Erythroblast (primary cell): ENCODE data around the gene PTPRC.
A peak's percentile ranks its signal among the peaks of the same experiment; 100 is the strongest.

Experiments used
- DNase-seq, 2 experiments: peaks; one replicate each; lab custom pipeline; 2025; lab: John Stamatoyannopoulos, UW
- GATA1 ChIP-seq: IDR thresholded peaks from 2 replicates; pipeline ENCODE4 v1.6.1; 2011; ENCODE audit warnings: low read depth, mild to moderate bottlenecking, control low read depth, low read length, moderate library complexity
- POLR2A ChIP-seq: IDR thresholded peaks from 2 replicates; pipeline ENCODE4 v1.6.1; 2011; ENCODE audit warnings: mild to moderate bottlenecking, low read length

Gene PTPRC

DNA sequence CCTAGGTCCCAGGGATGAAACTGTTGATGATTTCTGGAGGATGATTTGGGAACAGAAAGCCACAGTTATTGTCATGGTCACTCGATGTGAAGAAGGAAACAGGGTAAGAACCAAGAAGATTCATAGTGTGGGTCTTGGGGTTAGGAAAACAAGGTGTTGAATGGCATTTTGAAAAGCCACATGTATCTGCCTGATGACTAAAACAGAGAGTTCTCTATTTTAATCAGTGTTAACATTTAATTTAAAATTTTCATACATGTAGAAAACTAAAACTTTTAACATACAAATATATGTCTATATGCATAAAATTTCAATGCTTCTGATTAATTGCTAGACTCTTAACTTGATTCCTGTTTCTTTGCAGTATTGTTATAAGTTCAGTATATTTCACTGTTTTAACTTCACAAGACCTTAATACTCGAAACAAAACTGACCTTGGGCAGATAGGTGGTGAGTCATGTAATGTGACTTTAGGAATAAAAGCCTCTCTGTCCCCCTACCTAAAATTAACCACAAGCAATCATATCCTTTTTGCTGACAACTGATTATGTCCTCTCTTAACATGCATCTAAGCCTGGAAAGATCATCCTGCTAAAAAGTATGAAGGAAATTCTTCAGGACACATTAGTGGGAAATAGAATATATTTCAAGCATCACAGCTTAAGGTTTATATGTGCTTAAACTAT lies 95.6 kb downstream of the PTPRC start:
- no peak for DNase-seq
- TF ChIP-seq POLR2A (no peak), GATA1 (no peak)

DNA sequence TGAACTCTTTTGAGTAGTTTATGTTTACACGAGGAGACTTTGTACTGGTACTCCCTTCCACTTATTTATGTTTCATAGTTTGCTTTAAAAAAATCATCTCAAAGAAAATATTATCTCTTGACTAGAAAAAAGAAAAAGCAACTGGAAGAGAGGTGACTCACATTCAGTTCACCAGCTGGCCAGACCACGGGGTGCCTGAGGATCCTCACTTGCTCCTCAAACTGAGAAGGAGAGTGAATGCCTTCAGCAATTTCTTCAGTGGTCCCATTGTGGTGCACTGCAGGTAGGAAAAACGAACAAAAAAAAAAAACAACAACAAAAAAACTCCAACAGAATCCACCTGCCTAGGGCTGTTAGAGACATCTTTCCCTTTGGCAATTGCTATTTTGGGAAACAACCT lies 102.9 kb downstream of the PTPRC start:
- no peak for DNase-seq
- TF ChIP-seq POLR2A, result no peak
- TF ChIP-seq GATA1, result no peak

DNA sequence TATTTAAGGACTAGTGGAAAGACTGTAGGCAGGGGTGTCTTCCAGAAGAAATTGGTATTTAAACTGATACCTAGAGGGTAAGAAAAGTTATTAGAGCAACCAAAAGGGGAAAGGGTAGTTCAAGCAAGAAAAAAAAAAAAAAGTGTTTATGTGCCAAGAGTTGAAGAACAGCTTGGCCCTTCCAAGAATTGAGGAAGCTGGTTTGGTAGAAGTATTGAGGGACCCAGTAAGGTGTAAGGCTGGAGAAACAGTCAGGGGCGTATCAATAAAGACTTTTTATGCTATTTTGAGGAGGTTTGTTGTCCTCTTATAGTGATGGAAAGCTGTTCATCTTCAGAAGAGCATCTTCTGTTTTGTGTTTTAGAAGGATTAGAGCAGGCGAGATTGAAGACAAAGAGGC lies 108.3 kb downstream of the PTPRC start:
- no peak for DNase-seq
- TF ChIP-seq GATA1, result no peak
- no peak for TF ChIP-seq POLR2A

DNA sequence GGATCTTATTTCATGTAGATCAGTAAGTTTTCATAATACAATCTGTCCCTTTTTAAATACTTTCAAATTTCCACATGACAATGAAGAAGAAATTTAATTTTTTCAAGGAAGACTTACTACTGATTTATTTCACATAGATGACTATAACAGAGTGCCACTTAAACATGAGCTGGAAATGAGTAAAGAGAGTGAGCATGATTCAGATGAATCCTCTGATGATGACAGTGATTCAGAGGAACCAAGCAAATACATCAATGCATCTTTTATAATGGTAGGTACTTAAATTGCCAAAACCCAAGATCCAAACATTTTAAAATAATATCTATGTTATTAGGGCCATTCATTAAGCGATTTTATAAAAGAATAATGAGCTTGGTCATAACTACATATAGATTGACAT lies 110.4 kb downstream of the PTPRC start:
- no peak for TF ChIP-seq GATA1
- no peak for TF ChIP-seq POLR2A
- no peak for DNase-seq

DNA sequence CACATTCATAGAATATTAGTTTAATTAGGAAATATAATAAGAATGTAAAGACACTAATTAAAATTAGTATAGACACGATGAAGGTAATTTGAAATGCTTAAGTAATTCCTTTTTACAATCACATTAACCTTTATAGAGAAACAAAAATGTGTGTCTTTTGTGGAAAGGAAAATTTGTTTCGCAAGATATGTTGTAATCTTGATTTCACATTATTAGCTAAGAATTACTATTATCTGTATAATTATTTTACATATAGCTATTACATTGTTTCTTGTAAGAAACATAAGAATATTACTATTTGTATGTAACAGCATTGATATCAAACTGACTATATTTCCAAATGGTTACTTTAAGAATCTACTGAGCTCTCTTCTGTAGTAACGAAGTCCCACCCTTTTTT lies 111.2 kb downstream of the PTPRC start:
- DNase-seq, result no peak
- no peak for TF ChIP-seq GATA1
- no peak for TF ChIP-seq POLR2A

DNA sequence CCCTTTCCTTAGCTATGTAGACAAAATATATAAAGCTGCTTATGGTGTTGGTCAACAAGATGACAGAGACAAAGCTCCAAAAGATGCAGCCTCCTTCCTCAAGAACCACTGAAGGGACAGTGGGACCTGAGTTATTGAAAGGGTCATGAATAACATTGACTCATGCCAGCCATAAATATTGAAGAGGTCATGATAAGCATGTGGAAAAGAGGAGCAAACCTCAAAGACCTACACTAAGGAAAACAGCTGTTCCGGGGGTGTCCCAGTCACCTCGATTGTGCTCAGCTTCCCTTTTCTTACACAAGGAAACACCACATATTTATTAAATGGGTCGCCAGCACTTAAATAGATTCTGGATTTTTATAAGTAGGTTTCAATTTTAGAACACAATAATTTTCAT lies 112.9 kb downstream of the PTPRC start:
- TF ChIP-seq POLR2A (no peak), GATA1 (no peak)
- no peak for DNase-seq

DNA sequence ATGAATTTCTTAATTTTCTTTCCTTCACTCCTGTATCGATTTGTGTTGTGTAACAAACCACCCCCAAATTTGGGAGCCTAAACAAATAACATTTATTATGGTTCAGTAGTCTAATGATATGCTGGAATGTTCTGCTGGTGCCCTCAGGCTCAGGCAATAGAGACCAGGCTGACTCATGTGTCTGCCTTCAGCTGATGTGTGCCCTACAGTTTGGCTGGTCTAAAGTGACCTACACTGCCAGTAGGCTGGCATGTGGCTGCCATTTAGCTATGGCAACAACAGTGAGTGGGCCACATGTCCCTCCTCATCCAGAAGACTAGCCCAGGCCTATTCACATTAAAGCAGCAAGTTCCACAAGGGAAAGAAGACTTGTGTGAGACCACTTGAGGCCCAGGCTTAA lies 115.8 kb downstream of the PTPRC start:
- DNase-seq, result no peak
- TF ChIP-seq POLR2A, result no peak
- no peak for TF ChIP-seq GATA1

DNA sequence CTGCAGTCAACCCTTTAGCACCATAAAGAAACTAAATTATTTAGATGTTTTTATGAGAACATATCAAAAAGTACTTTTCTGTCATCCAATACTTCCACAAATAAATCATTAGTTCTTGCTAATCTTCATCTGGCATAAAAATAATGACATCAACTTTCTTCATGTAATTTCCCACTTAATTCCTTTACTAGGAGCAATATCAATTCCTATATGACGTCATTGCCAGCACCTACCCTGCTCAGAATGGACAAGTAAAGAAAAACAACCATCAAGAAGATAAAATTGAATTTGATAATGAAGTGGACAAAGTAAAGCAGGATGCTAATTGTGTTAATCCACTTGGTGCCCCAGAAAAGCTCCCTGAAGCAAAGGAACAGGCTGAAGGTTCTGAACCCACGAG lies 116.9 kb downstream of the PTPRC start:
- TF ChIP-seq POLR2A (no peak), GATA1 (no peak)
- no peak for DNase-seq

DNA sequence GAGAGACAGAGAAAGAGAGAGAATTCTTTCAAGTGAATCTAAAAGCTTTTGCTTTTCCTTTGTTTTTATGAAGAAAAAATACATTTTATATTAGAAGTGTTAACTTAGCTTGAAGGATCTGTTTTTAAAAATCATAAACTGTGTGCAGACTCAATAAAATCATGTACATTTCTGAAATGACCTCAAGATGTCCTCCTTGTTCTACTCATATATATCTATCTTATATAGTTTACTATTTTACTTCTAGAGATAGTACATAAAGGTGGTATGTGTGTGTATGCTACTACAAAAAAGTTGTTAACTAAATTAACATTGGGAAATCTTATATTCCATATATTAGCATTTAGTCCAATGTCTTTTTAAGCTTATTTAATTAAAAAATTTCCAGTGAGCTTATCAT lies 117.6 kb downstream of the PTPRC start:
- no peak for TF ChIP-seq GATA1
- no peak for TF ChIP-seq POLR2A

DNA sequence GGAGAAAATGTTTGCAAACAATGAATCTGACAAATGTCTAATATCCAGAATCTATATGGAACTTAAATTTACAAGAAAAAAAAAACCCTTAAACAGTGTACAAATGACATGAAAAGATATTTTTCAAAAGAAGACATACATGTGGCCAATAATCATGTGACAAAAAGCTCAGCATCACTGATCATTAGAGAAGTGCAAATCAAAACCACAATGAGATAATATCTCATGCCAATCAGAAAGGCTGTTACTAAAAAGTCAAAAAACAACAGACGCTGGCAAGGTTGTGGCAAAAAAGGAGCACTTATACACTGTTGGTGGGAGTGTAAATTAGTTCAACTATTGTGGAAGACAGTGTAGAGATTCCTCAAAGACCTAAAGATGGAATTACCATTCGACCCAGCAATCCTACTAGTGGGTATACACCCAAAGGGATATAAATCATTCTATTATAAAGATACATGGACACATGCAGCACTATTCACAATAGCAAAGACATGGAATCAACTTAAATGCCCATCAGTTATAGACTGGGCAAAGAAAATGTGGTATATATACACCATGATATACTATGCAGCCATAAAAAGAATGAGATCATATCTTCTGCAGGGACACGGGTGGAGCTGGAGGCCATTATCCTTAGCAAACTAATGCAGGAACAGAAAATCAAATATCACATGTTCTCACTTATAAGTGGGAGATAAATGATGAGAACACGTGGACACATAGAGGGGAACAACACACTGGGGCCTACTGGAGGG lies 123.2 kb downstream of the PTPRC start:
- no peak for DNase-seq
- TF ChIP-seq POLR2A, result no peak
- TF ChIP-seq GATA1, result no peak

More for the DNA sequence above, 117.6 kb downstream of the PTPRC start:
- peak; percentile 5 to 37 for DNase-seq

DNA sequence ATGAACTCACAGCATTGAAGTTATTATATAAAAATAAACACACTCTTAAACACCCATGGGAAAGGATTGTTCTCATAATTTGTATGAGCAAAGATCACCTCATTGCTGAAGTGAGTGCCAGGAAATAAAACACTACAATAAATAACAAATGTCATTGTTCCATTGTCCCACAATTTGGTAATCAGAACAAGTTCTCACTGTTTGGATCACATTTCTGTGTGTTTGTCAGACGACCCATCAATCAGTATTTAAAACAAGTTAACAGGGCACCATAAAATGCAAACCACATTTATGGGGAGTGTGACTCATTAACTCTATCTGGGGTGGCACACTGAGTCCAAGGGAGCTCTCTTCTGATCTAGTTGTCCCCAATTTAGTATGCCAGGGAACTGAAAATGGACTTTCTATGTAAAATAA lies 124.5 kb downstream of the PTPRC start:
- DNase-seq, result no peak
- no peak for TF ChIP-seq POLR2A
- no peak for TF ChIP-seq GATA1

DNA sequence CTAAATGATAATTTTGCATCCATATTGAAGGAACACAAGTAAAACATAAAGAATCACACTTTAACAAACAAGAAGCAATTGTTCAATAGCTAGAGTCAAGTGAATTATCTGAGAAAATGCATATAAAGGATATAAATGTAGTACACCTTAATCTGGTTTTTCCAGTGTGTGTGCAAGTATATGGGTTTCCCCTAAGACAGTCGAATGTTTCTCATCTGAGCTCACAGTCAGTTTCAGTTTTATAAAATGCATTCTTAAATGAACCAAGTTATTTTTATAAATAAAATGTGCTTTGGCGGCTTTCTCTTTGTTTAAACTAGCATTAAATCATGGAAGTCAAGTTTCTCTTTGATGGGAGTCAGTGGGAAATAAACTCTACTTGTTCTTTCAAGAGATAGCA lies 125.9 kb downstream of the PTPRC start:
- no peak for DNase-seq
- TF ChIP-seq POLR2A (no peak), GATA1 (no peak)

DNA sequence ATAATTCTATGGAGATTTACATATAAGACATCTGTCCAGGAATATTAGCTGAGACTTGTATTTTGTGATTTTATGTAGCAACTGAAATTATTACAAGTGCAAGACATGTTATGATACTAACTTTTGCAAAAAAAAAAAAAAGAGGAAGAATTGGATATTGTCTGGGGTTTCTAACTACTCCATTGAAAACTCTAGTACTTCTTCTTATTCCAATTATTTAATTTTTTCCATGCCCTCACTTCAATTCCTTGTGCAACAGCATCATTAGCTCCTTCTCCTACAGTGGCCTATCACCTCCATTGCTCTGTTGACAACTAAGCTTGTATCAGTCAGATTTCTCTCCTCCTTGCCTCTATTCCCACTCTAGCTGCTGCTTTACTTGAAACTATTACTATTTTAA lies 126.6 kb downstream of the PTPRC start:
- no peak for DNase-seq
- TF ChIP-seq POLR2A (no peak), GATA1 (no peak)

DNA sequence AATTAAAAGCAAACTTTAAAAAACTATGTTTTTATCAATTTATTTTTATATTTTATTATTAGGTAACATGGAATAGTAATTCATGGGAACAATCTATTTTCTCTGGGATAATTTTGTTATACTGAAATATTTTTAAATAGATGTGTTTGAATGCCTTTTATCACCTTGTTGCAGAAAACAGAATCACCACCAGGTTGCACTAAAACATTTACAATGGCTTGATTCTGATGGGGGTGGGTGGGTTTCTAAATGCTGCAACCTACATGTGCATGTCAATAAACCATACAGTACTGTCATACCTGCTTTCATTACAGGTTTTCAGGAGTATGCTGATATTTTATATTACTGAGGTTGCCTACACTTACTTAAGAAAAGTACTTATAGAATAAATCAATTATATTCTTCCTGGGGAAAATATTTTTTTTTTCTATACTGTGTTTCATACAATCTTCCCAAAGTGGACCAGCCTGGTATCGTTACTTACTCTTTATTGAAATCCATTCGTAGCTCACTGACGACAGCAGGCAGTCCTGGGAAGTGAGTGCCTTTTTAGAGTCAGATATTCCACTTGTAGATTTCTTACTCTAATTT lies 132.8 kb downstream of the PTPRC start:
- TF ChIP-seq GATA1 (no peak), POLR2A (no peak)
- DNase-seq, result peak; percentile 11 to 13
